Spleen (tissue), 13 donors: ENCODE results near the gene MRPL38. TPM values are rescaled to one million over a fixed set of nuclear protein-coding genes. Genes with fewer than 3 reads are reported as not detected.

Source experiments
- DNase-seq: peaks from one replicate; pipeline ENCODE4 v3.0.0-alpha.2; 2020
- H3K27ac ChIP-seq, 8 donors: fragments of 200-600 bp; sonication (generic) in 7 of 8; 1 replicate in 4 of 8; 2 replicates in 4 of 8; pipeline versions ENCODE4 v1.5.0 to v1.8.0; 2016 to 2021; ENCODE audit warnings: inconsistent platforms in 4 of 8, mild to moderate bottlenecking in 4 of 8, moderate library complexity in 1 of 8
- H3K27me3 ChIP-seq, 7 donors: fragments of 200-600 bp; sonication (generic) in 6 of 7; replicated peaks in 1 of 7; 1 replicate in 4 of 7; 2 replicates in 3 of 7; pipeline versions ENCODE4 v1.5.0 to v1.8.0; 2016 to 2021; ENCODE audit warnings: inconsistent platforms in 3 of 7, mild to moderate bottlenecking in 1 of 7
- H3K36me3 ChIP-seq, 6 donors: fragments of 200-600 bp; sonication (generic) in 5 of 6; 1 replicate in 4 of 6; 2 replicates in 2 of 6; pipeline versions ENCODE4 v1.5.0 to v1.8.0; 2016 to 2021; ENCODE audit warnings: inconsistent platforms in 2 of 6
- H3K4me1 ChIP-seq, 6 donors: fragments of 200-600 bp; sonication (generic) in 5 of 6; 1 replicate in 3 of 6; 2 replicates in 3 of 6; pipeline versions ENCODE4 v1.5.0 to v1.8.0; 2016 to 2021; ENCODE audit warnings: inconsistent platforms in 3 of 6
- H3K4me3 ChIP-seq, 8 donors: fragments of 200-600 bp; sonication (generic) in 7 of 8; 1 replicate in 4 of 8; 2 replicates in 4 of 8; pipeline versions ENCODE4 v1.5.0 to v1.8.0; 2016 to 2021; ENCODE audit warnings: inconsistent platforms in 4 of 8, mild to moderate bottlenecking in 4 of 8, moderate library complexity in 2 of 8
- H3K9me3 ChIP-seq, 8 donors: fragments of 200-600 bp; sonication (generic) in 7 of 8; 1 replicate in 4 of 8; 2 replicates in 4 of 8; pipeline versions ENCODE4 v1.5.0 to v1.8.0; 2016 to 2021; ENCODE audit warnings: inconsistent platforms in 4 of 8
- CTCF ChIP-seq, 11 experiments: fragments of 200-600 bp in 7 of 11; fragments of 450-650 bp in 4 of 11; sonication (generic) in 4 of 11; IDR thresholded peaks in 8 of 11; conservative IDR thresholded peaks in 3 of 11; 1 replicate in 7 of 11; 2 replicates in 4 of 11; pipeline versions ENCODE4 v1.4.0 to v1.8.0; 2016 to 2021; ENCODE audit warnings: antibody characterized with exemption in 11 of 11, inconsistent platforms in 4 of 11, mild to moderate bottlenecking in 1 of 11
- POLR2A ChIP-seq, 3 donors: fragments of 450-650 bp; IDR thresholded peaks; one replicate each; pipeline ENCODE4 v1.5.1; 2017; ENCODE audit warnings: antibody characterized with exemption in 3 of 3, mild to moderate bottlenecking in 1 of 3
- POLR2AphosphoS5 ChIP-seq, 3 donors: sonication (generic); formaldehyde crosslinking; IDR thresholded peaks; one replicate each; pipeline ENCODE4 v1.5.1; 2017; ENCODE audit warnings: antibody characterized with exemption in 3 of 3
- WGBS, 5 donors: extraction: QIAGEN DNeasy Blood & Tissue Kit in 3 of 5; methylation state at CpG; one replicate each; pipeline versions ENCODE4 v1.1.5 to v1.1.7; 2013 to 2018; 5-methylcytosine and 5-hydroxymethylcytosine counted together
- intact Hi-C: fragments of 100-400 bp; cut with DNase I; formaldehyde crosslinking; loops from one replicate; pipeline ENCODE4 v1.15.0; 2023; ENCODE audit warnings: low total_unique reads
- long read RNA-seq, 2 donors: transcript quantifications; one replicate each; lab custom pipeline, GENCODE V29; 2026
- polyA plus RNA-seq, 3 donors: library from polyadenylated mRNA; stranded (reverse); fragments of 200-250 nt; gene quantifications; one replicate each; pipeline ENCODE4 v1.2.1, GENCODE V29; 2013
- total RNA-seq, 7 donors: library from RNA; depleted of rRNA in 3 of 7; stranded (reverse); fragments of >200 nt in 3 of 7; fragmentation: NEBNext Ultra II Directional in 4 of 7; extraction: Animal tissue kit (Norgen Biotek cat#: 25700) in 4 of 7; gene quantifications; one replicate each; pipeline versions ENCODE4 v1.1.0 to v1.2.1, GENCODE V29; 2016 to 2021
- donor health status: healthy with polysubstance abuse.
- donor health status: DM: no; HTN: no; CAD: no; lungs with moderate emphysema.
- donor health status: DM: no; HTN: no; CAD: no.
- donor health status: Bipolar disorder and iron deficiency.
- donor health status: healthy.
- donor health status: DM: no; HTN: no; CAD: no.
- donor health status: DM: yes; HTN: yes; CAD: no.

MRPL38 gene
- total RNA-seq = 10 to 100 TPM; 40.1 to 90.6 (median 74.7) TPM
- 10 to 100 TPM; 59.3 to 90.3 (median 80.8) TPM for polyA plus RNA-seq
- long read RNA-seq, donor 1, transcript MRPL38-211 (3 exons, 525 nt) = minor isoform, 5 of 28 reads
- long read RNA-seq, donor 1, transcript MRPL38-201 (9 exons, 1,888 nt) = major isoform, 20 of 28 reads
- long read RNA-seq, donor 1, partial matches to known transcripts = 0 of 28 reads
- long read RNA-seq, donor 1, other reads (novel, unspliced or antisense) = 0 of 28 reads
- long read RNA-seq, donor 2, transcript MRPL38-201 (9 exons, 1,888 nt) = major isoform, 17 of 19 reads
- long read RNA-seq, donor 2, partial matches to known transcripts = 0 of 19 reads
- long read RNA-seq, donor 2, other reads (novel, unspliced or antisense) = 0 of 19 reads

GRCh38 chr17:75904749-75905521, at the start of gene MRPL38:
Gene MRPL38, minus strand, starts transcription at chr17:75904884. Its CDS starts 9 bp downstream, at chr17:75904875.
- intact Hi-C loops = loop anchor here (2.0 kb wide), 1 partner anchor 100 kb away; no protein-coding TSS in a partner anchor
- 3 to 17% (median 3%) methylated on average over 16 to 68 of the region's 69 CpGs for WGBS, 5 donors

DNA sequence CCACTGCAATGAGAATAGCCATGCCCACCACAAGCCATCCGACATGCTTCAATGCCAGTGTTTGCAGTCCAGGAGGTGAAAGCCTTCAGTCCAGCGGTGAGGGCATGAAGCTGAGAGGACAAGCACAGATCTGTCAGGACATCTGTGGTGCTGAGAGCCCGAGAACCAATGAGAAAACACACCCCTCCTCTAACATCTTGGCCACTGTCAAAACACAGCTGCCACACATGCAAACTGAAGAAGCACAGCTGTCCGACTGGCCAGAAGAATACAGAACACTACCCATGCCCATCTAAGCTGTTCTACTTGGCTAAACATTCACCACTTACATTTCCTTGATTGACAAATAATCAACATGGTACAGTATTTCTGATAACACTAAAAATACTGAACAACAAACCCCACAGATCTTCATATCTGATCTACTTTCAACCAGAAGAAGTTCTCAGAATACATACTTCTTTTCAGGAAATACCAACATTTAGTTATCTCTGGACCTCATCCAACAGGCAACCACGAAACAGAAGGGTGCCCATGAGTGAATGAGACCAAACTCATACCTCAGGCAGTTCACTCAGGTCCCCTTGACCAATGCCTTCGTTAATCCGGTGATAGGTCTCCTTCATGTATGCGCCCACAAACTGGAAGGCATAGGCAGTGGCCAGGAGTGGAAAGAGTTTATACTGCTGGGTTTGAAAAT, 46.3 kb upstream of the MRPL38 start:
- 74 to 84% (median 82%) methylated on average over 7 to 8 of the region's 8 CpGs for WGBS, 5 donors
- intact Hi-C loops = no loop called here

More at GRCh38 chr17:75904749-75905521, at the start of gene MRPL38:
- peak; percentile 99 for DNase-seq
- Histone ChIP-seq H3K4me3 (peak within 1 kb of the TSS; percentile 69 to 96 (median 90)), H3K27ac (peak within 1 kb of the TSS; percentile 86 to 95 (median 93)), H3K27me3 (no peaks in the 10 kb centered on the region), H3K4me1 (peaks cover 5 to 44% (median 27%) of the 10 kb centered on the region in 6 donors), H3K9me3 (no peaks in the 10 kb centered on the region), H3K36me3 (peaks cover 0 to 36% (median 28%) of the 10 kb centered on the region in 6 donors)
- TF ChIP-seq POLR2A (IDR thresholded peaks at IDR 0.05) (peak in 1 of 3 donors; percentile 26), POLR2AphosphoS5 (IDR thresholded peaks at IDR 0.05) (peak; percentile 91 to 93 (median 92)), CTCF (IDR thresholded peaks at IDR 0.05 in 8 of 11, conservative IDR thresholded peaks at IDR 0.05 in 3 of 11) (peak; percentile 99 to 100 (median 100))

DNA sequence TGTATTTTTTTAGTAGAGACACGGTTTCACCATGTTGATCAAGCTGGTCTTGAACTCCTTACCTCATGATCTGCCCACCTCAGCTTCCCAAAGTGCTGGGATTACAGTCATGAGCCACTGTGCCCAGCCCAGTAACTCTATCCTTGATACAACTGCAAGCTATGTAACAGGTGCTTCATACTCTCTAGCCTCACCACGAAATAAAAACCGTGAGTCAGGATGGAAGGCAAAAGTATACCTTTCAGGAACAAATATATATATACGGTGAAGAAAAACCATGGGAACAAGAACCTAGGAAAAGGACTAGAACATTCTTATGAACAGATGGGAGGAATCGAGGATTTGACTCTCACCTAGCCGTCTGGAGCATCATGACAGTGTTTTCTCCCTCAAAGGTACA, 45.7 kb upstream of the MRPL38 start:
- intact Hi-C loops = no loop called here
- Histone ChIP-seq H3K27ac (peak overlapping the region in 1 of 8 donors; percentile 7), H3K9me3 (no peaks in the 10 kb centered on the region), H3K27me3 (no peaks in the 10 kb centered on the region), H3K4me3 (no peak overlapping the region), H3K4me1 (peaks cover 0 to 14% (median 0%) of the 10 kb centered on the region in 6 donors), H3K36me3 (peaks cover 3 to 100% (median 94%) of the 10 kb centered on the region in 6 donors)
- DNase-seq = no peak
- 94 to 98% (median 96%) methylated on average over 6 of the region's 6 CpGs for WGBS, 5 donors
- no peak for TF ChIP-seq POLR2AphosphoS5 (IDR thresholded peaks at IDR 0.05)
- TF ChIP-seq POLR2A (IDR thresholded peaks at IDR 0.05) = no peak

More for the DNA sequence above, 46.3 kb upstream of the MRPL38 start:
- no peak for DNase-seq
- Histone ChIP-seq H3K36me3 (peaks cover 6 to 100% (median 96%) of the 10 kb centered on the region in 6 donors), H3K4me3 (no peak overlapping the region), H3K9me3 (no peaks in the 10 kb centered on the region), H3K4me1 (peaks cover 0 to 14% (median 0%) of the 10 kb centered on the region in 6 donors), H3K27ac (peak overlapping the region in 2 of 8 donors; percentile 7 to 15), H3K27me3 (no peaks in the 10 kb centered on the region)
- TF ChIP-seq POLR2A (IDR thresholded peaks at IDR 0.05) (no peak), CTCF (IDR thresholded peaks at IDR 0.05 in 8 of 11, conservative IDR thresholded peaks at IDR 0.05 in 3 of 11) (no peak), POLR2AphosphoS5 (IDR thresholded peaks at IDR 0.05) (peak in 1 of 3 donors; percentile 23)

GRCh38 chr17:75945211-75945610, 40.5 kb upstream of the MRPL38 start:
- no peak for DNase-seq
- TF ChIP-seq POLR2AphosphoS5 (IDR thresholded peaks at IDR 0.05) (no peak), CTCF (IDR thresholded peaks at IDR 0.05 in 8 of 11, conservative IDR thresholded peaks at IDR 0.05 in 3 of 11) (no peak), POLR2A (IDR thresholded peaks at IDR 0.05) (no peak)
- Histone ChIP-seq H3K4me1 (peaks cover 0 to 18% (median 11%) of the 10 kb centered on the region in 6 donors), H3K27me3 (no peaks in the 10 kb centered on the region), H3K27ac (no peak overlapping the region), H3K9me3 (no peaks in the 10 kb centered on the region), H3K36me3 (peaks cover under 1 to 76% (median 46%) of the 10 kb centered on the region in 6 donors), H3K4me3 (no peak overlapping the region)
- intact Hi-C loops = no loop called here
- WGBS, 5 donors = 79 to 93% (median 86%) methylated on average over 2 of the region's 2 CpGs
